ENCODE data around the gene SH2D3C.
"Not testable (repeated sequence)": the region's sequence is repeated elsewhere in the genome, so short reads cannot be mapped to it uniquely, and the experiment has no call there.

Gene SH2D3C

DNA sequence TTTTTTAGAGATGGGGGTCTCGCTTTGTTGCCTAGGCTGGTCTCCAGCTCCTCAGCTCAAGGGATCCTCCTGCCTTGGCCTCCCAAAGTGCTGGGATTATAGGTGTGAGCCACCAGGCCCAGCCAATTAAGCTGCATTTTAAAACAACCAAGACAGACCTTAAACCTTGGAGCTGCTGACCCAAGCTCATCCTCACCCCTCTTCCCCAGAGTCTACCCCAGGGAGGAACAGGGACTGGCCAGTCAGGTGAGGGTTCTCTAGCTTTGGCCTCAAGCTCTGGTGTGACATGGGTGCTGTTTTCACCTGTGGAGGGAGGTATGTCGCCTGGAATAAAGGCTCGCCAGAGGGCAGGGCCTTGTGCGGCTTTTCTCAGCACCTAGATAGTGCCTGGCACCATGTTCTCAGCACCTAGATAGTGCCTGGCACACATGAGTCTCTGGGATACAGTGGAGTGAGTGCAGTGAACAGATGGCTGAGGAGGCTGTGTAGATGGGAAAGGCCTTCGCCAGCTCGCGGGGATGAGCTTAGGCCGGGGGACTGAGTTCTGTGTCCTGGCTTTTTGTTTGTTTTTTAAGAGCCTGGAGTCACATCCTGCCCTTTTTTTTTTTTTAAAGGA lies 14.7 kb upstream of the SH2D3C start:
- ATAC-seq: no peak
- Mint-ChIP-seq H3K27me3 (no peaks in the 10 kb centered on the region), H3K36me3 (peaks cover 32% of the 10 kb centered on the region), H3K4me3 (no peak overlapping the region), H3K27ac (peak overlapping the region; percentile 37), H3K4me1 (peaks cover 56% of the 10 kb centered on the region), H3K9me3 (no peaks in the 10 kb centered on the region)

DNA sequence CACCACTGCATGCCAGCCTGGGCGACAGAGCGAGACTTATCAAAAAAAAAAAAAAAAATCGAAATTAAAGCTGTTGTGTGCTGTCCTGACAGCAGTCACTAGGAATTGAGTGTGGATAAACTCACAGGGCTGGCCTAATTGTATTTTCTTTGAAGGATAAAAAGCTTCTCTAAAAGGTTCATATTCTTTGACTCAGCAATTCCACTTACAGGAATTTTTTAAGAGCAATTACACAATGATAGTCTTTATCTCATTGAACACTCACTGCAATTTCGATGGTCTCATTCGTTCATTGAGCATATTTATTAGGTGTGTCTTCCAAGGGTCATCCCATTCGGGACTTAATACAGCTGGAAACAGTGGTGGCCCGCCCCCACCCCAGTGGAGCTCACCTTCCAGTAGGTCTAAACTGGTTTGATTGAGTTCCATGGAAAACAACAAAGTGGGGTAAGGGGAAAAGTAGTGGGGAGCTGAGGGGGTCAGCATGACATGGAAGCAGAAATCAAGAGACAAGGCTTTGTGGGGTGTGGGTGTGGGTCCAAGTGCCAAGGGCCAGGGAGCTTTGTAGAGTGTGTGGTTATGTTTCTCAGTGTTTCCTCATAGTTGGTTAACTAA lies 14.1 kb upstream of the SH2D3C start:
- Mint-ChIP-seq H3K27me3 (no peaks in the 10 kb centered on the region), H3K9me3 (no peaks in the 10 kb centered on the region), H3K4me3 (no peak overlapping the region), H3K36me3 (peaks cover 38% of the 10 kb centered on the region), H3K27ac (peak overlapping the region; percentile 37), H3K4me1 (peaks cover 56% of the 10 kb centered on the region)
- no peak for ATAC-seq

DNA sequence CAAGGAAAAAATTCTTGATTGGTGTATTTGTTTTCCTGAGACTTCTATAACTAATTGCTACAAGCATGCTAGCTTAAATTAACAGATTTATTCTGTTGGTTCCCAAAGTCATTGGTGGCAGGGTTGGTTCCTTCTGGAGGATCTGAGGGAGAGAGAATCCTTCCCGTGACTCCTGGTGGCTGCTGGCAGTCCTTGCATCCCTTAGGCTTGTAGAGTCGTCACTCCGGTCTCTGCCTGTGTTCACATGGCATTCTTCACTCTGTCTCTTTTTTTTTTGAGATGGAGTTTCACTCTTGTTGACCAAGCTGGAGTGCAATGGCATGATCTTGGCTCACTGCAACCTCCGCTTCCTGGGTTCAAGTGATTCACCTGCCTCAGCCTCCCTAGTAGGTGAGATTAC lies 12.6 kb upstream of the SH2D3C start:
- peaks cover 55% of the 10 kb centered on the region for H3K4me1 Mint-ChIP-seq
- H3K9me3 Mint-ChIP-seq: no peaks in the 10 kb centered on the region
- ATAC-seq: no peak
- H3K27me3 Mint-ChIP-seq: no peaks in the 10 kb centered on the region
- no peak overlapping the region for H3K27ac Mint-ChIP-seq
- peaks cover 50% of the 10 kb centered on the region for H3K36me3 Mint-ChIP-seq
- H3K4me3 Mint-ChIP-seq: no peak overlapping the region

DNA sequence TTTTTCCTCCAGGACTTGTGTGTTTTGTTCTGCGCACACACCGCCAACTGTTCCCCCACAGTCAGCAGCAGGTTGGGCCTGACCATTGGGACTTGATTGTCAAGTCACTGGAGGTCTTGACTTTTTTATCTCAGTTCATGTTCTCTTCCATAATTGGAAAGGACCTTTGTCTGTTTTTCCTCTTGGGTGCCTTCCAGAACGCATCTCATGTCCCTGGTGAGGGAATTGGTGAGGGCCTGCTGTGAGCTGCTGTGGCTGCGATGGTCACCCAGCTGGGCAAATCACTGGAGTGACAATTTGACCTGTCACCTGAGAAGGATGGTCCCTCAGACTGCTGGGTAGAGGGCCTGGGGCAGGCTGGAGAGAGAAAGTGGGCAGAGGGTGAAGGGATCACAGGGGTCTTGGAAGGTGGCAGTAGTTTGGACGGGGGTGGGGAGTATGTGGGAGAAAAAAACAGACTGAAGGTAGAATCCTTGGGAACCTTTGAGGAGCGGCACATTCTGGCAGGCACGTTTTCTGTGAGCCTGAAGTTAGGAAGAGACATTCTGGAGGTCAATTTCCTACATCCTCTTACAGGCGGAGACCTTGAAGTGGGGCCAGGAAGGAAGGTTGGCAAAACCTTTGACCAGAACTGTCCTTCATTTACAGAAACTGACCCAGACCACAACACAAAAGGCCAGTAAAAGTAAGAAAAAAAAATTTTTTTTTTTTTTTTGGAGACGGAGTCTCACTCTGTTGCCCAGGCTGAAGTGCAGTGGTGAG lies 11.8 kb upstream of the SH2D3C start:
- H3K27me3 Mint-ChIP-seq: no peaks in the 10 kb centered on the region
- H3K36me3 Mint-ChIP-seq: peaks cover 50% of the 10 kb centered on the region
- no peak overlapping the region for H3K4me3 Mint-ChIP-seq
- no peak for ATAC-seq
- H3K27ac Mint-ChIP-seq: peak overlapping the region; percentile 33
- peaks cover 47% of the 10 kb centered on the region for H3K4me1 Mint-ChIP-seq
- H3K9me3 Mint-ChIP-seq: no peaks in the 10 kb centered on the region

DNA sequence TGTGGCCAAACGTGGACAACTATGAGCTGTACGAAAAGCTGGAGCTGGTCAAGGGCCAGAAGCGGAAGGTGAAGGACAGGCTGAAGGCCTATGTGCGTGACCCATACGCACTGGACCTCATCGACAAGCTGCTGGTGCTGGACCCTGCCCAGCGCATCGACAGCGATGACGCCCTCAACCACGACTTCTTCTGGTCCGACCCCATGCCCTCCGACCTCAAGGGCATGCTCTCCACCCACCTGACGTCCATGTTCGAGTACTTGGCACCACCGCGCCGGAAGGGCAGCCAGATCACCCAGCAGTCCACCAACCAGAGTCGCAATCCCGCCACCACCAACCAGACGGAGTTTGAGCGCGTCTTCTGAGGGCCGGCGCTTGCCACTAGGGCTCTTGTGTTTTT lies 10.7 kb upstream of the SH2D3C start:
- Mint-ChIP-seq H3K36me3 (peaks cover 50% of the 10 kb centered on the region), H3K27ac (no peak overlapping the region), H3K27me3 (no peaks in the 10 kb centered on the region), H3K4me1 (peaks cover 54% of the 10 kb centered on the region), H3K9me3 (no peaks in the 10 kb centered on the region), H3K4me3 (no peak overlapping the region)
- no peak for ATAC-seq

DNA sequence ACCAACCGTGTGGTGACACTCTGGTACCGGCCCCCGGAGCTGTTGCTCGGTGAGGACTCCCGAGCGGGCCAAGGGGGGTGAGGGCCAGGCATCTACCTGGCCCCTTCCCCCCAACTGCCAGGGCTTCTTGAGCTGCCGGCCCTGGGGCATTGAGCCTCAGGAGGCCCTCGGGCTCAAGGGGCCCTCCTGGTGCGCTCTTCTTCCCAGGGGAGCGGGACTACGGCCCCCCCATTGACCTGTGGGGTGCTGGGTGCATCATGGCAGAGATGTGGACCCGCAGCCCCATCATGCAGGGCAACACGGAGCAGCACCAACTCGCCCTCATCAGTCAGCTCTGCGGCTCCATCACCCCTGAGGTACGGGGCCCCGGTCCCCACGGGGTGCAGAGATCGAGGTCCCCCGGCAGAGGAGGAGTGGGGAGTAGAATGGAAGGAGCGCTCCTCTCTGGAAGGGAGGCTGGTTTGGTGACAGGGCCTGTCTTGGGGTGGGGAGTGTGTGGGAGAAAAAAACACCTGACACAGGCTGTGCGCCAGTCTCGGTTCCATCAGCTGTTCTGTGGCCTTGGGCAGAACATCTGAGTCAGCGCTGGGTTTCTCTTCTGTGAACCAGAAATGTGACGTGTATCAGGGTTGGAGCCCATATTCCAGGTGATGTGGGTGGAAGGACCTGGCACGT lies 10.0 kb upstream of the SH2D3C start:
- H3K27me3 Mint-ChIP-seq: no peaks in the 10 kb centered on the region
- no peak for ATAC-seq
- H3K4me1 Mint-ChIP-seq: peaks cover 61% of the 10 kb centered on the region
- peak overlapping the region; percentile 48 for H3K27ac Mint-ChIP-seq
- peak overlapping the region; percentile 15 for H3K4me3 Mint-ChIP-seq
- H3K9me3 Mint-ChIP-seq: no peaks in the 10 kb centered on the region
- peaks cover 50% of the 10 kb centered on the region for H3K36me3 Mint-ChIP-seq

DNA sequence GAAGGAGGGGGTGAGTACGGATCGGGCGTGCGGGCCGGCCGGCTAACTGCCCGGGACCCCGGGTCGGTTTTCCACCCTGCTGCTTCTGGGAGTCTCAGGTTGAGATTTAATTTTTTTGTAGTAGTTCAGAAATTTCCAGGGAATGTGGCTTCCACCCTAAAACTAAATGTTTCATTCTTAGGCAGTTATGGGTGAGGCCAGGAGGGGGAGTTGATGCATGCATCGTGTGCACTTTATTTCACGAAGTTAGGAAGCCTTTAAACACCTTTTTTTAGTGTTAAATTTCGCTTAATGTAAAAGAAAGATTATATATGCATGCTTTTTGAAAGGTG lies 8.3 kb upstream of the SH2D3C start:
- Mint-ChIP-seq H3K4me1 (peaks cover 67% of the 10 kb centered on the region), H3K36me3 (peaks cover 46% of the 10 kb centered on the region), H3K4me3 (peak overlapping the region; percentile 97), H3K9me3 (no peaks in the 10 kb centered on the region), H3K27me3 (no peaks in the 10 kb centered on the region), H3K27ac (peak overlapping the region; percentile 92)
- no peak for ATAC-seq

DNA sequence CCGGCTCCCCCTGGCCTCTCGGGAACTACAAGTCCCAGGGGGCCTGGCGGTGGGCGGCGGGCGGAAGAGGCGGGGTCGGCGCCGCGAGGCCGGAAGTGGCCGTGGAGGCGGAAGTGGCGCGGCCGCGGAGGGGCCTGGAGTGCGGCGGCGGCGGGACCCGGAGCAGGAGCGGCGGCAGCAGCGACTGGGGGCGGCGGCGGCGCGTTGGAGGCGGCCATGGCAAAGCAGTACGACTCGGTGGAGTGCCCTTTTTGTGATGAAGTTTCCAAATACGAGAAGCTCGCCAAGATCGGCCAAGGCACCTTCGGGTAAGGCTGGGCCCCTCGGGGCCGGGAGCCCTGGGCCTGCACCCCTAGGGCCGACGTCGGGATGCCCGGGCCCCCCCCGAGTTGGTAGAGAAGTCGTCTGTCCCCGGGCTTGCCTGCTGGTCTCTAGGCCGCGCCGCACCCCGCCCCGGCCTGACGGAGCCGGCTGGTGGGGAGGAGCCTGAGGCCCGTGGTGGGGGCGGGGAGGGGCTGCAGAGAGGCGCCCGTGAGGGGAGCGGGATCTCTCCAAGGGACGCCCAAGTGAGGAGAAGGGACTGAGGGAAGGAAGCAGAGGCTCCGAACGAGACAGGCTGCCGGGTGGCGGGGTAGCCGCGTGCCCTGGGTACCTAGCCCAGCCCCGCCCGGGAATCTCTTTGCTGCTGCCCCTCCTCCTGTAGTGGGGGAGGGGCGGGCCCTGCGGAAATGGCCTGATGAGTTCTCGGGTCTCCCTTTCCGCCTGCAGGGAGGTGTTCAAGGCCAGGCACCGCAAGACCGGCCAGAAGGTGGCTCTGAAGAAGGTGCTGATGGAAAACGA lies 7.7 kb upstream of the SH2D3C start, which contains the start of gene CDK9:
CDK9 (plus strand) TSS at position 102 of the 840 bp plus-strand sequence; CDS start at position 217, 115 bp downstream.
- peak within 1 kb of the TSS; percentile 97 for H3K4me3 Mint-ChIP-seq
- no peaks in the 10 kb centered on the region for H3K27me3 Mint-ChIP-seq
- H3K27ac Mint-ChIP-seq: peak within 1 kb of the TSS; percentile 99
- peak; percentile 84 for ATAC-seq
- H3K36me3 Mint-ChIP-seq: peaks cover 43% of the 10 kb centered on the region
- peaks cover 73% of the 10 kb centered on the region for H3K4me1 Mint-ChIP-seq
- H3K9me3 Mint-ChIP-seq: no peaks in the 10 kb centered on the region

DNA sequence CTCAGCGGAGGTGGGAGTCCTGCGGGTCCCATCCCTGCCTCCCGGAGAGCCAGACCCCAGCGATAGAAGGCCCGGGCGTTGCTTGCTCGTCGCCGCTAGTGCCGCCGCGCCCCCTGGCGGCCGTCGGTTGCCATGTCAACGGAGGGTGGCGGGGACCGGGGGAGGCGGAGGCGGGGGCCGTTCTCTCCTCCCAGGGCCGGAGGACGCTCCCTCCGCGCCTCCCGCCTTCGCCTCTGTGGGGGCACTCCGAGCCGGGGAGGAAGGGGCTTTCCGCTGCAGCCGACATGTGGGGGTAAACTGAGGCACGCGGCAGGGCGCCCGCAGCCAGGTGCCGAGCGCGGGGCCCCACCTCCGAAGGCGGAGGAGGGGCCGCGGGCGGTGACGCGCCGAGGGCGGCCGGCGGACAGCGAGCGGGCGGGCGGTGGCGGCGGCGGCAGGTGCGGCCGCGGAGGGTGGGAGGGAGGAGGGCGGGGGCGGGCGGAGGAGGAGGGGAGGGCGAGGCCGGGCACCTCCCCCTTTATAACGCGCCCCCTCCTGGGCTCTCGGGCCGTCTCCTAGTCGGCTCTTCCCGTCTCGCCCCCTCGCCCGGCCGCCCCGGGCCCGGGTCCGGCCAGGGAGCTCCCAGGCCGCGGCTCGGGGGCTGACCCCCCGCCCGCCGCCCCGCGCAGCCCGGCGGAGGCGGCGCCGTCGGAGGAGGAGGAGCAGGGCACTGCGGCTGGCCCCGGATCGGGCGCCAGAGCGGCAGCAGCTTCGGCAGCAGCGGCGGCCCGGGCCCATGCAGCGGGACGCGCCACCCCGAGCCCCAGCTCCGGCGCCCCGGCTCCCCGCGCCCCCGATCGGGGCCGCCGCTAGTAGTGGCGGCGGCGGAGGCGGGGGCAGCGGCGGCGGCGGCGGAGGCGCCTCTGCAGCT lies 6.8 kb upstream of the SH2D3C start:
- Mint-ChIP-seq H3K27ac (peak overlapping the region; percentile 99), H3K4me3 (peak overlapping the region; percentile 97), H3K4me1 (peaks cover 73% of the 10 kb centered on the region), H3K36me3 (peaks cover 37% of the 10 kb centered on the region), H3K9me3 (no peaks in the 10 kb centered on the region), H3K27me3 (no peaks in the 10 kb centered on the region)
- peak; percentile 74 for ATAC-seq

DNA sequence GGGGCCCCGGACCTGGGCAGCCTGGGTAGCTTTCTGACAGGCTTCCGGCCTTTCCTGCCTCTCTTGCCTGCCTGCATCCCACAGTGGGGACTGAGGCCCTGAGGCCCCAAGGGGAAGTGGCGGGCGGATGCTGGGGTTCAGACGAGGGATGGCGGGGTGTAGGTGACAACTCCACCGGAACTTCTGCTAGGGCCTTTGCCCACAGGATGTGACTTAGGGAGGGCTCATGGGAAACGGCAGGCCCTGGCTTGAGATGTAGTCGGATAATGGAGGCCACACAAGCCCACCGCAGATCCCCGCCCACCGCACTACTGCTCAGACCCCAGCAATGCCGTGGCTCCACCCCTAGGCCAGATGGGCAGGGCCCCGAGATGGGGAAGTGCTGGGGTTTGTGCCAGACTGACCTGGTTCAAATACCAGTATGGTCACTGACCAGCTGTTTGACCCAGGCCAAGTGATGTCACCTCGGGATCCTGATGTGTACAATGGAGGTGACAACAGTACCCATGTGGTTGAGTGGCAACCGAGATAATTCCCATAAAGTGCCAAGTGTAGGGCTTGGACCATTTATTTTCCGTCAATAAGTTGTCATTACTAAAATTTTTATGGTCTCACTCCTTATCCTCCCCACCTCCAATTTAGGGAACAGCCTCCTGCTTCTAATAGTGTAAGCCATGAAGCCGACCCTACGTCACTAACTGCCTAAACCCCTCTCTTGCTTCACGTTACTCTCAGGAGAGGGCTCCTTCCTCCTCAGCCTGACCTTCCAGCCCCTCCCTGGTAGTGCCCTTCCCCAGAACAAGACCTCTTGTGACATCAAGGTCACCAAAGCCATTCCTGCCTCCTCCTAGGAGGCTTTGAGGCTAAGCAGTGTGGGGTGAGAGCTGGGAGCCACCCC lies 4.9 kb upstream of the SH2D3C start:
- no peaks in the 10 kb centered on the region for H3K27me3 Mint-ChIP-seq
- peaks cover 22% of the 10 kb centered on the region for H3K36me3 Mint-ChIP-seq
- H3K9me3 Mint-ChIP-seq: no peaks in the 10 kb centered on the region
- H3K27ac Mint-ChIP-seq: peak overlapping the region; percentile 99
- H3K4me1 Mint-ChIP-seq: peaks cover 77% of the 10 kb centered on the region
- peak overlapping the region; percentile 85 for H3K4me3 Mint-ChIP-seq
- ATAC-seq: peak; percentile 3

DNA sequence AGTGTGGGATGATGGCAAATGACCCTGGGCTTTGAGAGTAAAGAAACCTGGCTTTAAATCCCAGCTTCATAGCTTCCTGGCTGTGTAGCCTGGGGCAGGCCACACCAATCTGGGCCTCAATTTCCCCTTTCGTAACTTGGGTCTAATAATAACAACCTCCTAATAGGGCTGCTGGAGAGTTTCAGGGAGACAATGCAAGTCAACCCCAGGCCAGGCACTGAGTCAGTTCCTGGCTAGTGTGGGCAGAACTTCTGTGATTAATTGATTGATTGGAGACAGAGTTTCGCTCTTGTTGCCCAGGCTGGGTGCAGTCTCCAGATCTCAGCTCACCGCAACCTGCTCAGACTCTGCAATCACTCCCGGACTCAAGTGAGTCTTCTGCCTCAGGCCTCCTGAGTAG lies 3.3 kb upstream of the SH2D3C start:
- no peak overlapping the region for H3K4me3 Mint-ChIP-seq
- H3K4me1 Mint-ChIP-seq: peaks cover 70% of the 10 kb centered on the region
- peaks cover 18% of the 10 kb centered on the region for H3K36me3 Mint-ChIP-seq
- peak overlapping the region; percentile 92 for H3K27ac Mint-ChIP-seq
- H3K9me3 Mint-ChIP-seq: no peaks in the 10 kb centered on the region
- no peaks in the 10 kb centered on the region for H3K27me3 Mint-ChIP-seq
- ATAC-seq: no peak

DNA sequence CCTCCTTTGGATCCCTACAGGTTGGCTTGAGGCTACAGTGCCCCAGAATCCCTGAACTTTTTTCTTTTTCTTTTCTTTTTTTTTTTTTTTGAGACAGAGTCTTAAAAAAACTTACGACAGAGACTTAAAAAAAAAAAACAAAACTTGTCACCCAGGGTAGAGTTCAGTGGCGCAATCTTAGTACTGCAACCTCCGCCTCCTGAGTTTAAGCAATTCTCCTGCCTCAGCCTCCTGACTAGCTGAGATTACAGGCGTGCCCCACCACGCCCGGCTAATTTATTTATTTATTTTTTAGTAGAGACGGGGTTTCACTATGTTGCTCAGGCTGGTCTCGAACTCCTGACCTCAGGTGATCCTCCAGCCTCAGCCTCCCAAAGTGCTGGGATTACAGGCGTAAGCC lies 2.4 kb upstream of the SH2D3C start:
- not testable (repeated sequence) for H3K9me3 Mint-ChIP-seq, ATAC-seq, H3K27me3 Mint-ChIP-seq, H3K4me3 Mint-ChIP-seq
- peak overlapping the region; percentile 92 for H3K27ac Mint-ChIP-seq
- H3K4me1 Mint-ChIP-seq: peaks cover 72% of the 10 kb centered on the region
- H3K36me3 Mint-ChIP-seq: peaks cover 12% of the 10 kb centered on the region
